Retinal pigment epithelial cell (primary cell): ENCODE results near the gene SYT17.

ENCODE experiments used
- DNase-seq: peaks from one replicate; pipeline ENCODE4 v3.0.0-alpha.2; 2010; ENCODE audit warnings: low read depth
- H3K4me3 ChIP-seq: 2 replicates; pipeline ENCODE4 v1.5.1; 2011; ENCODE audit warnings: mild to moderate bottlenecking, low read length, control low read depth, moderate library complexity
- TF ChIP-seq, protein P1 (sequence below): conservative IDR thresholded peaks from 2 replicates; pipeline ENCODE4 v1.5.1; 2011; ENCODE audit warnings: low read depth, low read length, control low read depth, inconsistent platforms

Gene SYT17

DNA sequence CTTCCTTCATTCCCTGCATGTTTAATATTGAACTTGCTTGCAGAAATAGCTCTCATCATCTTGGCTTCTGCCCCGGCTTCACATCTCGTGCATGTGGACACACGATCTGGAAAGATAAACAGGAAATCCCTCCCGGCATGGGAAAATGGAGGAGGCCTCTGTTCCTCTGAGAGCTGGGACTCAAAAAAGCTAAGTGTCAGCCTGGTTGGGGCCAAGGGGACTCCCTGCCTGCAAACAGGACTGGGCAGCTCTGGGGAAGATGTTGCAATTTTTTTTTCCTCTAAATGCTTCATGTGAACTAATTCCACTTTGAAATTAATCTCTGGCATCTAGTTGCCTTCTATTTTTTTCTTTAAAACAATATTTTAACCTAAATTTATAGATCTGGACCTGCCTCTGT is 29.4 kb upstream of the SYT17 start:
- TF ChIP-seq, protein P1, sequence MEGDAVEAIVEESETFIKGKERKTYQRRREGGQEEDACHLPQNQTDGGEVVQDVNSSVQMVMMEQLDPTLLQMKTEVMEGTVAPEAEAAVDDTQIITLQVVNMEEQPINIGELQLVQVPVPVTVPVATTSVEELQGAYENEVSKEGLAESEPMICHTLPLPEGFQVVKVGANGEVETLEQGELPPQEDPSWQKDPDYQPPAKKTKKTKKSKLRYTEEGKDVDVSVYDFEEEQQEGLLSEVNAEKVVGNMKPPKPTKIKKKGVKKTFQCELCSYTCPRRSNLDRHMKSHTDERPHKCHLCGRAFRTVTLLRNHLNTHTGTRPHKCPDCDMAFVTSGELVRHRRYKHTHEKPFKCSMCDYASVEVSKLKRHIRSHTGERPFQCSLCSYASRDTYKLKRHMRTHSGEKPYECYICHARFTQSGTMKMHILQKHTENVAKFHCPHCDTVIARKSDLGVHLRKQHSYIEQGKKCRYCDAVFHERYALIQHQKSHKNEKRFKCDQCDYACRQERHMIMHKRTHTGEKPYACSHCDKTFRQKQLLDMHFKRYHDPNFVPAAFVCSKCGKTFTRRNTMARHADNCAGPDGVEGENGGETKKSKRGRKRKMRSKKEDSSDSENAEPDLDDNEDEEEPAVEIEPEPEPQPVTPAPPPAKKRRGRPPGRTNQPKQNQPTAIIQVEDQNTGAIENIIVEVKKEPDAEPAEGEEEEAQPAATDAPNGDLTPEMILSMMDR, result no peak
- no peak overlapping the region for H3K4me3 ChIP-seq
- no peak for DNase-seq

DNA sequence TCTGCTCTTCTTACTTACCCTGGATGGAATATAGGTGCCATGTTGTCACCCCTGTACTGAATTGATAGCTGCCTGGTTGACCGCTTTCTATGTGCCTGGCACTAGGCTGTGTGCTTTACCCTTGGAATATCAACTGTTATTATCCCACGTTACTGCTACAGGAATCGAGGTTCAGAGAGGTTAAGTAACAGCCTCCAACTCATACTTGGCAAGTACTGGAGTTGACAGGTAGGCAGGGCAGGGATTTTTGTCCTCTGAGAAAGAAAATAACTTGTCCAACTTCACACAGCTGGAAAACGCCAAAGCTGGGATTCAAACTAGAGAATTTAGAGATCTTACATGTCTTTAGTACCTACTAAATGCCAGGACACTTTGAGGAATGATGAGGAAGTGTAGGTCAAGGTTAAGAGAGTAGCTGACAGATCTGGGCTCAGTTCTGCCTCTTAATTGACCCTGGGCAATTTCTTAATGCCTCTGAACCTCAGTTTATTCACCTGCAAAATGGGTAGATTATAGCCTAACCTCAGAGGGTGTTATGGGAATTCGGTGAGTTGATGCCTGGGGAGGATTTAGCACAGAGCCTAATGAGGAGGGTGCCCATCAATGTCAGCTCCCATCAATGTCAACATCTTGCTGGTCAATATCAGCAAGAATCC is 28.5 kb upstream of the SYT17 start:
- DNase-seq, result no peak
- H3K4me3 ChIP-seq, result no peak overlapping the region
- TF ChIP-seq, protein P1, result no peak

DNA sequence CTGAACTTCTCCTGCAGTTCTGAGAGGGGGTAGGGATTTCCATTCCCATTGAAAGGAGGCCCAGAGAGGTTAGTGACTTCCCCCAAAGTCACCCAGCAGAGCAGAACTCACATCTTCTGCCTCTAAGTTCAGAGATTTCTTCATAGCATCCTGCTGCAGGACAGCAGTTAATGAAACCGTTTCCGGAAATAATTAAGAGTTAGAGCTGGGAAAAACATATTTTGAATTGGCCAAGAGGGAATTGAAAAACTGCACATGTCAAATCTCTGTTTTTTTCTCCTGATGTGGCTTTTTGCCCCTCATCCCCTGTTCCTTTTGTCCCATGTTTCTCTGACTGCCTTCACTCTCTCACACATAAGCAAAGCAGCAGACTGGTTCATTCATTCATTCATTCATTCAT is 27.6 kb upstream of the SYT17 start:
- DNase-seq, result no peak
- TF ChIP-seq, protein P1, result no peak
- no peak overlapping the region for H3K4me3 ChIP-seq

DNA sequence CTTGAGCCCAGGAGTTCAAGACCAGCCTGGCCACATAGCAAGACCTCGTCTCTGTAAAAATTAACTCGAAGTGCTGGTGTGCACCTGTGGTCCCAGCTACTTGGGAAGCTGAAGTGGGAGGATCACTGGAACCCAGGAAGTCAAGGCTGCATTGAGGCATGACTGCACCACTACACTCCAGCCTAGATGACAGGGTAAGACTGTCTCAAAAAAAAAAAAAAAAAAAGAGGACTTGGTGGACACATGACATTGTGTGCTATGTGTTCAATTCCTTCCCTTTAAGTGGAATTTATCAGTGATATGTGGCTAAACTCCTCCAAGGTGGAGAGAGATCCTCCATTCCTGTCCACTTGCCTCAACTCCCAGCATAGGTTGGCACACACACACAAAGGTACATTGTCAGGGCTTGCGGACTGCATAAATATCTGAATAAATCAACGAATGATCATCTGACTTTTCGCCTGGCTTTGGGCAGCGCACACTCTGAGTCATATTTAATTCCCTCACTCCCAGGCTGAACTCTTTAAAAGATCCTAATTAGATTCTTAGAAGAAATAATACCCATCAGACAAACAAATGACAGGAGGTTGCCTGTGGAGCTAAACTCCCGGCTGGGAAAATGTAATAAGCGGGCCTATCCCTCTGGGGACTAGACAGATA is 25.0 kb upstream of the SYT17 start:
- TF ChIP-seq, protein P1, result no peak
- peak overlapping the region; percentile 3 for H3K4me3 ChIP-seq
- DNase-seq, result peak; percentile 94

DNA sequence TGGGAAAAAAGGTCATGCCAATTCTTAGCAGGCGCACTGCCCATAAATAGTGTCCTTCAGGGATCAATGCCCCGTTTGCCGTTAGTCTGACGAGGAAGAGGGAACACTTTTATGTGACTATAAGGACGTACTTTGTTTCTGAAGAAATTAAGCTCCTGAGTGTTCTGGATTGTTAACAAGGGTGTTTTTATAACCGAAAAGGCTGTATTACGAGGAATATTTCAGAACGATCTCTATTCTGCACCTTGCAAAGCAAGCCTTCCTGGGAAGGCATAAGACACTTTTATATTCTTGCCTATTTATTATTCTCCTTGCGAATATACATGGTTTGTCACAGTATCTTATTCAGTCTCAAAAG is 24.5 kb upstream of the SYT17 start:
- TF ChIP-seq, protein P1, result no peak
- peak overlapping the region; percentile 3 for H3K4me3 ChIP-seq
- no peak for DNase-seq

DNA sequence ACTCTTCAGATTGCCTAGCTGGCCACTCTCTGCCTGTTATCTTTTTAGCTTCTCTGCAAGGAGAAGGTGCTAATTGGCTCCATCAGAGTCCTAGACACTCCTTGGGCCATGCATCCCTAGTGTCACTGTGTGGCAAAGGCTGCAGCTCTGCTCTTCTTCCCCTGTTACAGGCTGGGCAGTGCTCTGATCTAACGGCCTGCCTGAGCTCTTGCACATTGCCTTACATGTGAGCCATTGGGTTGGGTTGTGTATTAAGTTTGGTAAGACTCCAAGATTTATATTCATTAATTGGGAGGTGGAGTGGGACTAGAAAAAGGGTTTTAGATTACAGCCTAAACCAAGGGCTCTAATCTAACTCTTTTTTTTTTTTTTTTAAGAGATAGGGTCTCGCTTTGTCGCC is 23.0 kb upstream of the SYT17 start:
- no peak for DNase-seq
- TF ChIP-seq, protein P1, result no peak
- no peak overlapping the region for H3K4me3 ChIP-seq

DNA sequence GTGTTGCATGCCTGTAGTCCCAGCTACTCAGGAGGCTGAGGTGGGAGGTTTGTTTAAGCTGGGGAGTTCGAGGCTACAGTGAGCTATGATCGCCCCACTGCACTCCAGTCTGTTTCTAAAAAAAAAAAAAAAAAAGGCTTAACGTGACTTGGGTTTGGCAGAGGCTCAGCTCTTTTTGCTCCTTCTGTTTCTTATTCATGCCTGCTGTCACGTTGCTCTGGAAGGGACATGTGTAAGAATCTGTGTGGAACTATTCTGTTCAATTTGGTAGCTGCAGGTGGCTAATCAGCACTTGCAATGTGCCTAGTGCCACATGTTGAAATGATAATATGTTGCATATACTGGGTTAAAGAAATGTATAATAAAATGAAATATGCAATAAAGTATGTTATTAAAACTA is 20.9 kb upstream of the SYT17 start:
- TF ChIP-seq, protein P1, result no peak
- no peak for DNase-seq
- no peak overlapping the region for H3K4me3 ChIP-seq
